Body of pancreas (tissue), 4 donors: ENCODE data around the gene AP1M1.

Source experiments
- POLR2A ChIP-seq, 3 donors: fragments of 450-650 bp; IDR thresholded peaks; one replicate each; pipeline ENCODE4 v1.6.1; 2016; ENCODE audit warnings: antibody characterized with exemption in 3 of 3, mild to moderate bottlenecking in 2 of 3
- TF ChIP-seq, protein P1 (sequence below), 7 experiments: fragments of 450-650 bp in 4 of 7; fragments of 200-600 bp in 3 of 7; sonication (generic) in 3 of 7; IDR thresholded peaks; one replicate each; pipeline ENCODE4 v1.5.1; 2016 to 2019; ENCODE audit warnings: antibody characterized with exemption in 7 of 7

- TF ChIP-seq, protein P1, sequence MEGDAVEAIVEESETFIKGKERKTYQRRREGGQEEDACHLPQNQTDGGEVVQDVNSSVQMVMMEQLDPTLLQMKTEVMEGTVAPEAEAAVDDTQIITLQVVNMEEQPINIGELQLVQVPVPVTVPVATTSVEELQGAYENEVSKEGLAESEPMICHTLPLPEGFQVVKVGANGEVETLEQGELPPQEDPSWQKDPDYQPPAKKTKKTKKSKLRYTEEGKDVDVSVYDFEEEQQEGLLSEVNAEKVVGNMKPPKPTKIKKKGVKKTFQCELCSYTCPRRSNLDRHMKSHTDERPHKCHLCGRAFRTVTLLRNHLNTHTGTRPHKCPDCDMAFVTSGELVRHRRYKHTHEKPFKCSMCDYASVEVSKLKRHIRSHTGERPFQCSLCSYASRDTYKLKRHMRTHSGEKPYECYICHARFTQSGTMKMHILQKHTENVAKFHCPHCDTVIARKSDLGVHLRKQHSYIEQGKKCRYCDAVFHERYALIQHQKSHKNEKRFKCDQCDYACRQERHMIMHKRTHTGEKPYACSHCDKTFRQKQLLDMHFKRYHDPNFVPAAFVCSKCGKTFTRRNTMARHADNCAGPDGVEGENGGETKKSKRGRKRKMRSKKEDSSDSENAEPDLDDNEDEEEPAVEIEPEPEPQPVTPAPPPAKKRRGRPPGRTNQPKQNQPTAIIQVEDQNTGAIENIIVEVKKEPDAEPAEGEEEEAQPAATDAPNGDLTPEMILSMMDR (IDR thresholded peaks at IDR 0.05): no peak
- no peak for TF ChIP-seq POLR2A (IDR thresholded peaks at IDR 0.05)
Observed at GRCh38 chr19:16153582-16154336, 44.0 kb upstream of the AP1M1 start.
